Left renal cortex interstitium (tissue), 4 donors: ENCODE results near the gene ITK. TPM values are rescaled to one million over a fixed set of nuclear protein-coding genes. Genes with fewer than 3 reads are reported as not detected.
"Not testable (repeated sequence)": the region's sequence is repeated elsewhere in the genome, so short reads cannot be mapped to it uniquely, and the experiment has no call there.

Source experiments
- DNase-seq, 4 donors: peaks; one replicate each; pipeline ENCODE4 v3.0.0-alpha.2; 2013; ENCODE audit warnings: low read depth in 4 of 4, low spot score in 2 of 4, missing footprints in 1 of 4
- polyA plus RNA-seq, 4 donors: library from polyadenylated mRNA; unstranded; fragments of 120-200 nt; gene quantifications; one replicate each; pipeline ENCODE4 v1.2.1, GENCODE V29; 2013; ENCODE audit not compliant: insufficient read length in 4 of 4

ITK gene
- polyA plus RNA-seq, 4 donors, result 0.22 to 0.40 (median 0.31) TPM

- no peak for DNase-seq
These were observed 55.8 kb downstream of the ITK start for GRCh38 chr5:157236423-157236822.

- DNase-seq, result no peak
These were observed 60.8 kb downstream of the ITK start for GRCh38 chr5:157241483-157241882.

- not testable (repeated sequence) for DNase-seq
These were observed 64.1 kb downstream of the ITK start for GRCh38 chr5:157244704-157245103.

- no peak for DNase-seq
These were observed 64.8 kb downstream of the ITK start for GRCh38 chr5:157245476-157245875.

DNA sequence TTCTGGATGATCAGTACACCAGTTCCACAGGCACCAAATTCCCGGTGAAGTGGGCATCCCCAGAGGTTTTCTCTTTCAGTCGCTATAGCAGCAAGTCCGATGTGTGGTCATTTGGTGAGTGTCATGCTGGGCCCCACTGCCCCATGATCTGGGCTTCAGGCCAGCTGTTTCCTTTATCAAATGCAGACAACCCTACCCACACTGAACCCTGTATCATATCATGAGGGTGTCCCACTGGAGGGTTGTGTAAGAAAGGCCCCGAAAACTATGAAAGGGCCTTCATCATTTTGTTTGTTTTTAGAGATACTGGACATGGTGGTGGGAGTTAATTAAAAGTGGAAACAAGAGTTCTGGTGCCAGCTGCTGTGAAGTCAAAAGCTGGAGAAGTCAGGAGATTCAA, 65.2 kb downstream of the ITK start:
- no peak for DNase-seq

GRCh38 chr5:157247267-157247666, 66.6 kb downstream of the ITK start:
- DNase-seq, result no peak

- DNase-seq, result no peak
These were observed 68.3 kb downstream of the ITK start for GRCh38 chr5:157248821-157249470.

DNA sequence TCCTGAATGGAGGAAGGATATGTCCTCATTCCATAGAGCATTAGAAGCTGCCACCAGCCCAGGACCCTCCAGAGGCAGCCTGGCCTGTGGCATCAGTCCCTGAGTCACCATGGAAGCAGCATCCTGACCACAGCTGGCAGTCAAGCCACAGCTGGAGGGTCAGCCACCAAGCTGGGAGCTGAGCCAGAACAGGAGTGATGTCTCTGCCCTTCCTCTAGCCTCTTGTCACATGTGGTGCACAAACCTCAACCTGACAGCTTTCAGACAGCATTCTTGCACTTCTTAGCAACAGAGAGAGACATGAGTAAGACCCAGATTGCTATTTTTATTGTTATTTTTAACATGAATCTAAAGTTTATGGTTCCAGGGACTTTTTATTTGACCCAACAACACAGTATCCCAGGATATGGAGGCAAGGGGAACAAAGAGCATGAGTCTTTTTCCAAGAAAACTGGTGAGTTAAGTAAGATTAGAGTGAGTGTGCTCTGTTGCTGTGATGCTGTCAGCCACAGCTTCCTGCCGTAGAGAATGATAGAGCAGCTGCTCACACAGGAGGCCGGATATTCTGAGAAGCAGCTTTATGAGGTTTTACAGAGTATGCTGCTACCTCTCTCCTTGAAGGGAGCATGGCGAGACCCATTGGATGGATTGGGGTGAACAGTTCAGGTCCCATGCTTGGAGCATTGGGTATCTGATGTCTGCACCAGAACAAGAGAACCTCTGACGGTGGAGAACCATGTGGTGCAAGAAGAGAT, 72.2 kb downstream of the ITK start:
- DNase-seq, result no peak

DNA sequence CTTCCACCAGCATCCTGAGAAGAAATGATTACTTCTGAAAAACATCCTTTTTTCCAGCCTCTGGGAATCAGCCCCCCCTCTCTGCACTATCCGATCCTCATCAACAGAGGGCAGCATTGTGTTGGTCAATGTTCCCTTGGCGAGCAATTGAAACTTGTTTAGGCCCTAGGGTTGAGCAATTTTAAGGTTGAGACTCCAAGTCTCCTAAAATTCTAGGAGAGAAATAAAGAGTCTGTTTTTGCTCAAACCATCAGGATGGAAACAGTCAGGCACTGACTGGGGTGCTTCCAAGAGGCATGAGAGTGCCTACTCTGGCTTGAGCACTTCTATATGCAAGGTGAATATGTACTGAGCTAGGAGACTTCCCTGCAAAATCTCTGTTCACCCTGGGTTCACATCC, 72.9 kb downstream of the ITK start:
- DNase-seq, result no peak

GRCh38 chr5:157258450-157258849, 77.8 kb downstream of the ITK start:
- DNase-seq, result no peak

DNA sequence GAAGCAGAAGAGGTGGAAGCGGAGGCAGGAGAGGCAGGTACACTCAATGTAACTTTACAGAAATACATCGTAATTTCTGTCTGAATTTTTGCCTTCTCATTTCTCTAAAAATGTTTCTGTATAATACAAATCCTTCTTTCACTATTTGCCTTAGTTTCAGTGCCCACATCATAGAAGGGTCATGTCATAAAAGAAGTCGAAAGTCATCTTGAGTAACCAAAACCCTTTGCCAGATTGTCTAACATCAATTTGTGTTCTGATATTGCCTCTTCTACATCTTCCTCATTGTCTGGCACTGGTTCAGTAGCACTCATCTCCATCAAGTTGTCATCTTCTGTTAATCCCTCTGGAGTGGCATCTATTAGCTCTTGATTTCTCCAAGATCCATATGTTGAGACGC, 79.1 kb downstream of the ITK start:
- DNase-seq, result no peak

GRCh38 chr5:157263496-157264090, 83.0 kb downstream of the ITK start:
- DNase-seq, result no peak

GRCh38 chr5:157265714-157266285, 85.2 kb downstream of the ITK start, which contains the start of gene CYFIP2:
TSS of gene CYFIP2 (plus strand) at chr5:157266123. CDS start at chr5:157285362, 19,239 bp downstream.
- DNase-seq, result peak in 1 of 4 donors; percentile 42

DNA sequence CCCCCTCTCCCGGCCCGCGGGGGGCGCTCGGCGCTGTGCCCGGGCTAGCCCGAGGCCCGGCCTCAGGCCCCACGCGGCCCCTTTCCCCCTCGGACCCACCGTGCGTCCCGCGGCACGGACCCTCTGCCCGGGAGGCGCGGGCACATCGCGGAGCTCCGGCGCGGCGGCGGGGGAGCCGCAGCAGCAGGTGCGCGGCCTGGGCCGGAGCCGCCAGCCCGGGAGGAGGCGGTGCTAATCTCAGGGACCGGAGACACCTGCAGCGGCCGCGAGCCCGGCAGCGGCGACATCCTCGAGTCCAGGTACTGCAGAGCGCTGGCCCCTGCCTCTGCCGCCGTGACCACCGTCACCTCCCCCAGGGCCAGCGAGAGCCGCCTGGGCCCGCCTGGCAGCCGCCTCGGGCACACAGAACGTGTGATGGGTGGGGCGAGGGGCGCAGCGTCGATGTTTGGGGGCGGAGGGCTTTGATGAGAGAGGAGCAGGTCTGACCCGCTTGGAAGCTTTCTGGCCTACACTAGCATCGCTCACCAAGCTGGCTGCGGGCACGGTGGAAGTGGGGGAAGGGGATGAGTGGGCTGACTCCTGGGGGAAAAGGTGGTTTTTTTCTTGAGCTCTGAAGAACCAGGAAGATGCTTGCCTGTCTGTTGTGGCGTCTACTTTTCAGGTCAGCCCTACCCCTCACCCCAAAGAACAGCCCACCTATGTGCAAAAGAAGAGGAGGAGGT, 85.8 kb downstream of the ITK start:
- no peak for DNase-seq

DNA sequence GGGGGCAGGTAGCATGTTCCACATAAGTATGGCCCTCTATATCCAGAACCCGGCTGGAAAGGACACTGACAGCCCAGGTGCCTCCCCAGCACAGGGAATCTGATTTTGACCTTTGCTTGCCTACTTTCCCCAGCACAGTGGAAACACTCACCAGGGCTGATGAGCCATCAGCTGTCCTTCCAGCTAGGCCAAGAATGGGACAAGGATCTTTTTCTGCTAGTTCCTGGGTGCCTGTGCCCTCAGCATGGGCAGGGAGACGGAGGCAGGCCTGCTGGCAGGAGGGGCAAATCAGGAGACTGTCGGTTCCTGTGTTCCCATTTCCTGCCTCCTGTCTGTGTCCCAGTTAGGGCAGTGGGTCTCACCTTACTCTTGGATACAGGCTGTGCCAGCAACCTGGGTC, 86.4 kb downstream of the ITK start:
- no peak for DNase-seq

DNA sequence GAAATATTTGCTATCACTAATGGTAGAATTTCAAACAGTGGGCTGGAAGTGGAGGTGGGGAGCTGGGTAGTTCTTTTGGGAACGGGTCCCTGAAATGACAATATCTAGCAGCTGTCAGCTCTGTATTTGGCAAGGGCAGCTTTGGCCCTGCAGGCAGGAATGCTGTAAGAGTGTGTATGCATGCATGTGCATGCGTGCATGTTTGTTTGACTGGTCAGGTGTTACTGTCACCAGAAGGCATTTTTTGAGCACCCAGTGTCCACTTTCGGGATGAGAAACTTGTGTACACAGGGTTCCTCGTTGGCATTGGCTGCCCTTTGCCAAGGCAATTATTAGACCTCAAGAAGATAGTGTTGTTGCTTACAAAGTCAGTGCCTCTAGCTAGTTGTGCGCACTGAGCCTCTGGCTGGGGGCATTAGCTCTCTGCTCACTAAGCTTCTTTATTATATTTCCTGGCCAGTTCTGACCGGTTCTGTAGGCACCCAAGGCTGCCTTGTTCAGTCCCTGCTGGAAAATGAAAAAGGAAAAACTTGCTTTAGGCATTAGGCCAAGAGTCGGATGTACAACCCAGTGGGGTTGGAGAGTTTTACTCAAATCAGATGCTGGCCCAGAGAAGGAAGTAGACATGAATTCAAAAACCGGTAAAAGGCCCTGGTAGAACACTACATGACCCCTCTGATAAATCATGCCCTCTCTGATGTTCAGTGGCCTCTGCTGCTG, 87.3 kb downstream of the ITK start:
- DNase-seq, result no peak

DNA sequence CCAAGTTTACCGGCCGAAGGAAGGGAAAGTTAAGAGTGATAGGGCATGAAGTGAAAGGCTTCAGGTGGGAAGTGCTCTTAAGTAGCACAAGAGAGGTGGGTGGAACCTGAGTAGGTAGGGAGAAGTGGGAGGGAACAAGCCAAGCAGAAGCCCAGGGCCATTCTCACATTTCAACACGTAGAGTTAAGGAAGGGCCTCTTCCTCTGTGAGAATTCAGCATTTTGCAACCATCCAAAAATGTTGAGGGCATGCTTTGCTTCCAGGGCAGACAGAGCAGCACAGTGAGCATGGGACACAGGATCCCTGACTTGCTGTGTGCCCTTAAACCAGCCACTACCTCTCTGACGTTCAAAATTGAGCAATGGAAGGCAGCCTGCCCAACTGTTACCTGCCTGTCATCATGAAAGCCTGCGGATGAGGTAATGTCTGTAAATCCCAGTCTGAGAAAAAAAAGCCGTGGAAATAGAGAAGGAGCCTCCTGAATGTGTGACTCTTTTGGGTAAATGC, 88.6 kb downstream of the ITK start:
- no peak for DNase-seq

DNA sequence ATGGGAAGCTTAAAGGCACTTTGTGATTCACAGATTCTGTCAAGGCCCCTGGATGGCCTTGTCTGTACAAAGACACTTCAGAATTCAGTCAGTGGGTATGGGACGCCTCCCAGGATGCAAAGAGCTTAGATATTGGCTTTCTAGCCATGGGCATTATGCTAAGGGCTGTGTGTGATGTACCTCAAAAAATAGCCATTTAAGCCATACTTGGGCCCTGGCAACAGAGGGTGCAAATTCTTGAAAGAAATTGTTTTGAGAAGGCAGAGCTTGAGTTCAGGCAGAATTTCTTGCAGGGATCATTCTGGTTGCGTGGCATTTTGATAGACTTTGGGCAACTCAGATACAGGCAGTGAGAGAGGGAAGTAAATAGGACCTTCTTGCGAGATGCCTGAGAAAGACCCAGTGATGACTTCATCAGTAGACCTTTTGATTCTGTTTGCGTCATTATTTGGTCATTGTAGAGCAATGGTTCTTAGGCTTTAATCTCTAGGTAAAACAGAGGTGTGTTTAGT, 89.2 kb downstream of the ITK start:
- no peak for DNase-seq

GRCh38 chr5:157270771-157271170, 90.1 kb downstream of the ITK start:
- no peak for DNase-seq
